ENCODE results near the gene SAMD5. TPM values are rescaled to one million over a fixed set of nuclear protein-coding genes. Genes with fewer than 3 reads are reported as not detected.

The SAMD5 gene
- total RNA-seq, 1 experiment from 2014 or later, result 12.2 TPM

GRCh38 chr6:147544420-147544819 is 35.9 kb downstream of the SAMD5 start:
- Histone ChIP-seq H3K9me3 (replicated peaks) (peaks cover 23% of the 10 kb centered on the region), H3K27me3 (no peaks in the 10 kb centered on the region), H3K4me3 (no peak overlapping the region), H3K4me1 (peaks cover 9% of the 10 kb centered on the region), H3K36me3 (peaks cover 20% of the 10 kb centered on the region; the same call in 1 of the 2 replicates), H3K27ac (peak overlapping the region; percentile 22)
- DNase-seq, result no peak

- Histone ChIP-seq H3K4me1 (peaks cover 13% of the 10 kb centered on the region), H3K36me3 (peaks cover 10% of the 10 kb centered on the region; the same call in 1 of the 2 replicates), H3K9me3 (replicated peaks) (peaks cover 17% of the 10 kb centered on the region), H3K27me3 (no peaks in the 10 kb centered on the region), H3K27ac (no peak overlapping the region), H3K4me3 (no peak overlapping the region)
- no peak for DNase-seq
Observed at GRCh38 chr6:147546501-147547368, 38.2 kb downstream of the SAMD5 start.

GRCh38 chr6:147547369-147547902 is 38.9 kb downstream of the SAMD5 start:
- Histone ChIP-seq H3K9me3 (replicated peaks) (peaks cover 14% of the 10 kb centered on the region; the same call in 1 of the 2 replicates), H3K4me3 (no peak overlapping the region), H3K27ac (no peak overlapping the region), H3K27me3 (no peaks in the 10 kb centered on the region), H3K4me1 (peaks cover 13% of the 10 kb centered on the region), H3K36me3 (peaks cover 10% of the 10 kb centered on the region; the same call in 1 of the 2 replicates)
- DNase-seq, result no peak

GRCh38 chr6:147548921-147549475 is 40.5 kb downstream of the SAMD5 start:
- H3K27me3 ChIP-seq, result no peaks in the 10 kb centered on the region
- no peak overlapping the region for H3K4me3 ChIP-seq
- no peak for DNase-seq
- H3K36me3 ChIP-seq, result peaks cover 5% of the 10 kb centered on the region; the same call in 1 of the 2 replicates
- H3K4me1 ChIP-seq, result peaks cover 13% of the 10 kb centered on the region
- H3K27ac ChIP-seq, result no peak overlapping the region
- peaks cover 5% of the 10 kb centered on the region; the same call in 1 of the 2 replicates for H3K9me3 ChIP-seq (replicated peaks)

- Histone ChIP-seq H3K9me3 (replicated peaks) (0 out of 2 replicates have a peak, but pooled peaks cover 5% of the 10 kb centered on the region), H3K27me3 (no peaks in the 10 kb centered on the region), H3K4me3 (no peak overlapping the region), H3K27ac (no peak overlapping the region), H3K4me1 (peaks cover 13% of the 10 kb centered on the region), H3K36me3 (peaks cover 5% of the 10 kb centered on the region; the same call in 1 of the 2 replicates)
- DNase-seq, result no peak
Observed at GRCh38 chr6:147549531-147549930, 41.0 kb downstream of the SAMD5 start.

- Histone ChIP-seq H3K4me3 (no peak overlapping the region), H3K9me3 (replicated peaks) (peaks cover 7% of the 10 kb centered on the region; the same call in 1 of the 2 replicates), H3K27ac (no peak overlapping the region), H3K27me3 (no peaks in the 10 kb centered on the region), H3K4me1 (0 out of 2 replicates have a peak, but pooled peaks cover 4% of the 10 kb centered on the region), H3K36me3 (peaks cover 13% of the 10 kb centered on the region)
- no peak for DNase-seq
Observed at GRCh38 chr6:147551976-147552375, 43.5 kb downstream of the SAMD5 start.

GRCh38 chr6:147553099-147553498 is 44.6 kb downstream of the SAMD5 start:
- no peak overlapping the region for H3K4me3 ChIP-seq
- H3K27me3 ChIP-seq, result no peaks in the 10 kb centered on the region
- H3K27ac ChIP-seq, result no peak overlapping the region
- peaks cover 13% of the 10 kb centered on the region for H3K36me3 ChIP-seq
- DNase-seq, result no peak
- H3K9me3 ChIP-seq (replicated peaks), result peaks cover 7% of the 10 kb centered on the region
- H3K4me1 ChIP-seq, result 0 out of 2 replicates have a peak, but pooled peaks cover 4% of the 10 kb centered on the region

- Histone ChIP-seq H3K27me3 (no peaks in the 10 kb centered on the region), H3K4me1 (0 out of 2 replicates have a peak, but pooled peaks cover 4% of the 10 kb centered on the region), H3K9me3 (replicated peaks) (peaks cover 2% of the 10 kb centered on the region), H3K36me3 (peaks cover 8% of the 10 kb centered on the region; the same call in 1 of the 2 replicates), H3K4me3 (no peak overlapping the region), H3K27ac (no peak overlapping the region)
- no peak for DNase-seq
Observed at GRCh38 chr6:147554281-147554680, 45.8 kb downstream of the SAMD5 start.

- no peak overlapping the region for H3K27ac ChIP-seq
- no peak for DNase-seq
- peaks cover 8% of the 10 kb centered on the region; the same call in 1 of the 2 replicates for H3K36me3 ChIP-seq
- no peaks in the 10 kb centered on the region for H3K27me3 ChIP-seq
- H3K9me3 ChIP-seq (replicated peaks), result peaks cover 2% of the 10 kb centered on the region
- no peaks in the 10 kb centered on the region for H3K4me1 ChIP-seq
- no peak overlapping the region for H3K4me3 ChIP-seq
Observed at GRCh38 chr6:147559006-147559405, 50.5 kb downstream of the SAMD5 start.

GRCh38 chr6:147560670-147561069 is 52.2 kb downstream of the SAMD5 start:
- H3K4me1 ChIP-seq, result no peaks in the 10 kb centered on the region
- H3K4me3 ChIP-seq, result no peak overlapping the region

GRCh38 chr6:147561726-147562125 is 53.2 kb downstream of the SAMD5 start:
- H3K36me3 ChIP-seq, result peaks cover 14% of the 10 kb centered on the region
- no peaks in the 10 kb centered on the region for H3K4me1 ChIP-seq
- H3K4me3 ChIP-seq, result no peak overlapping the region
- DNase-seq, result no peak
- no peak overlapping the region for H3K27ac ChIP-seq
- H3K9me3 ChIP-seq (replicated peaks), result no peaks in the 10 kb centered on the region; the same call in none of the 2 replicates
- H3K27me3 ChIP-seq, result no peaks in the 10 kb centered on the region

More at GRCh38 chr6:147560670-147561069, 52.2 kb downstream of the SAMD5 start:
- no peak for DNase-seq
- Histone ChIP-seq H3K9me3 (replicated peaks) (no peaks in the 10 kb centered on the region; the same call in none of the 2 replicates), H3K27ac (no peak overlapping the region), H3K27me3 (no peaks in the 10 kb centered on the region), H3K36me3 (peaks cover 14% of the 10 kb centered on the region; the same call in 1 of the 2 replicates)

GRCh38 chr6:147563472-147563871 is 55.0 kb downstream of the SAMD5 start:
- no peaks in the 10 kb centered on the region for H3K27me3 ChIP-seq
- no peak for DNase-seq
- H3K36me3 ChIP-seq, result peaks cover 17% of the 10 kb centered on the region
- no peak overlapping the region for H3K27ac ChIP-seq
- no peaks in the 10 kb centered on the region; the same call in 1 of the 2 replicates for H3K9me3 ChIP-seq (replicated peaks)
- no peak overlapping the region for H3K4me3 ChIP-seq
- H3K4me1 ChIP-seq, result no peaks in the 10 kb centered on the region

GRCh38 chr6:147564556-147564955 is 56.1 kb downstream of the SAMD5 start:
- H3K4me3 ChIP-seq, result no peak overlapping the region
- no peak overlapping the region for H3K27ac ChIP-seq
- no peak for DNase-seq
- H3K4me1 ChIP-seq, result no peaks in the 10 kb centered on the region
- no peaks in the 10 kb centered on the region for H3K27me3 ChIP-seq
- no peaks in the 10 kb centered on the region; the same call in 1 of the 2 replicates for H3K9me3 ChIP-seq (replicated peaks)
- peaks cover 17% of the 10 kb centered on the region for H3K36me3 ChIP-seq

GRCh38 chr6:147566244-147566898 is 57.9 kb downstream of the SAMD5 start:
- Histone ChIP-seq H3K9me3 (replicated peaks) (no peaks in the 10 kb centered on the region; the same call in 1 of the 2 replicates), H3K4me1 (no peaks in the 10 kb centered on the region), H3K27me3 (no peaks in the 10 kb centered on the region), H3K4me3 (no peak overlapping the region), H3K36me3 (peaks cover 17% of the 10 kb centered on the region), H3K27ac (no peak overlapping the region)
- no peak for DNase-seq

Data from SJCRH30 (cell line).